Gastrocnemius medialis (tissue), 4 donors: ENCODE data around the gene COBL. TPM values are rescaled to one million over a fixed set of nuclear protein-coding genes. Genes with fewer than 3 reads are reported as not detected.

Source experiments
- ATAC-seq, 2 donors: fragments of 150-250 bp; one replicate each; pipeline ENCODE4 v1.9.1; 2016
- DNase-seq, 2 donors: peaks; one replicate each; pipeline ENCODE4 v3.0.0-alpha.2; 2019
- H3K27ac ChIP-seq, 4 donors: fragments of 200-600 bp; sonication (generic); 1 replicate in 1 of 4; 2 replicates in 3 of 4; pipeline ENCODE4 v1.5.1; 2016 to 2018; ENCODE audit warnings: mild to moderate bottlenecking in 2 of 4, moderate library complexity in 1 of 4
- H3K27me3 ChIP-seq, 3 donors: fragments of 200-600 bp; sonication (generic) in 2 of 3; 1 replicate in 1 of 3; 2 replicates in 2 of 3; pipeline versions ENCODE4 v1.5.1 to v1.6.0; 2016 to 2019; ENCODE audit warnings: mild to moderate bottlenecking in 1 of 3, moderate library complexity in 1 of 3
- H3K36me3 ChIP-seq, 2 donors: fragments of 200-600 bp; sonication (generic) in 1 of 2; one replicate each; pipeline ENCODE4 v1.5.1; 2017 to 2018
- H3K4me1 ChIP-seq, 2 donors: fragments of 200-600 bp; sonication (generic) in 1 of 2; one replicate each; pipeline ENCODE4 v1.5.1; 2016 to 2017; ENCODE audit warnings: mild to moderate bottlenecking in 2 of 2
- H3K4me3 ChIP-seq, 4 donors: fragments of 200-600 bp; sonication (generic) in 3 of 4; 1 replicate in 1 of 4; 2 replicates in 3 of 4; pipeline ENCODE4 v1.5.1; 2016 to 2019; ENCODE audit warnings: mild to moderate bottlenecking in 2 of 4
- H3K9me3 ChIP-seq, 3 donors: fragments of 200-600 bp; sonication (generic) in 2 of 3; 1 replicate in 1 of 3; 2 replicates in 2 of 3; pipeline ENCODE4 v1.5.1; 2016 to 2019
- CTCF ChIP-seq, 5 experiments: fragments of 450-650 bp in 3 of 5; fragments of 200-600 bp in 2 of 5; sonication (generic) in 2 of 5; IDR thresholded peaks in 4 of 5; conservative IDR thresholded peaks in 1 of 5; 1 replicate in 4 of 5; 2 replicates in 1 of 5; pipeline ENCODE4 v1.5.1; 2016 to 2019; ENCODE audit warnings: antibody characterized with exemption in 5 of 5, mild to moderate bottlenecking in 3 of 5, moderate library complexity in 3 of 5
- POLR2A ChIP-seq, 2 donors: fragments of 450-650 bp; IDR thresholded peaks; one replicate each; pipeline ENCODE4 v1.6.1; 2017; ENCODE audit warnings: antibody characterized with exemption in 2 of 2, mild to moderate bottlenecking in 2 of 2, moderate library complexity in 2 of 2
- in situ Hi-C, 4 donors: fragments of 200-750 bp; cut with MboI; loops; one replicate each; pipeline versions ENCODE4 v1.15.0 to v1.8.0; 2017; ENCODE audit warnings: low sequenced_read_pairs in 4 of 4
- intact Hi-C: fragments of 100-400 bp; cut with DNase I; formaldehyde crosslinking; loops from one replicate; pipeline ENCODE4 v1.15.1; 2023; ENCODE audit warnings: low total_unique reads
- total RNA-seq, 4 donors: library from RNA; depleted of rRNA; stranded (reverse); fragments of >200 nt; gene quantifications; one replicate each; pipeline versions ENCODE4 v1.1.0 to v1.2.3, GENCODE V29; 2016

COBL gene
- total RNA-seq, 4 donors from 2014 or later = 82.1 to 170 (median 124) TPM

- no peak overlapping the region for H3K4me3 ChIP-seq
- H3K27ac ChIP-seq = peak overlapping the region; percentile 15 to 55 (median 42)
- no peaks in the 10 kb centered on the region for H3K27me3 ChIP-seq
- ATAC-seq (no peak), DNase-seq (no peak)
- no peaks in the 10 kb centered on the region for H3K9me3 ChIP-seq
- H3K4me1 ChIP-seq = peaks cover 15 to 45% of the 10 kb centered on the region in 2 donors
- in situ Hi-C loops = no loop called here
- intact Hi-C loops = no loop called here
- TF ChIP-seq POLR2A (IDR thresholded peaks at IDR 0.05) (no peak), CTCF (IDR thresholded peaks at IDR 0.05 in 4 of 5, conservative IDR thresholded peaks at IDR 0.05 in 1 of 5) (no peak)
- H3K36me3 ChIP-seq = no peaks in the 10 kb centered on the region
Measured at GRCh38 chr7:51295440-51296245, 21.0 kb downstream of the COBL start.

DNA sequence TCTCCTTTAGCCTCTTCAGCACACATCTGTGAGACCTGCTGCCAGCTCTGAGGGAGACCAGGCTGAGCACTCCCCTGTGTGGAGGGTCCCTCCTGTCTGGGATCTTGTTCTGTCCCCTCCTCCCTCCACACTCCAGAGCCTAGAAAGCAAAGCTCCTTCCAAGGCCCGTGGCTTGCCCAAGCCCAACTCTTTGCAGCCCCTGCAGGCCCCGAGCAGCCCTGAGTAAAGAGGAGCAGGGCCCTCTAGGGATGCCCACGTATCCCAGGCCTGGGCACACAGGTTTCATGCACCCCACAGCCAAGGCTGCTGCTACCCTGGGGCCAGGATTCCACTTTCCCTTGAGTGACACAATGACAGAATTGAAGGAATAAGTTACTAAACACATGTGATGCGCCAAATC is 24.0 kb downstream of the COBL start:
- H3K4me1 ChIP-seq = peaks cover 35 to 61% of the 10 kb centered on the region in 2 donors

GRCh38 chr7:51290702-51291540 is 25.7 kb downstream of the COBL start:
- in situ Hi-C loops = no loop called here
- DNase-seq = no peak
- TF ChIP-seq POLR2A (IDR thresholded peaks at IDR 0.05) = no peak
- no peak for TF ChIP-seq CTCF (IDR thresholded peaks at IDR 0.05 in 4 of 5, conservative IDR thresholded peaks at IDR 0.05 in 1 of 5)
- H3K9me3 ChIP-seq = no peaks in the 10 kb centered on the region
- H3K36me3 ChIP-seq = no peaks in the 10 kb centered on the region
- H3K4me1 ChIP-seq = peaks cover 39 to 58% of the 10 kb centered on the region in 2 donors
- H3K27ac ChIP-seq = peak overlapping the region; percentile 79 to 88 (median 84)
- intact Hi-C loops = no loop called here
- H3K4me3 ChIP-seq = no peak overlapping the region
- H3K27me3 ChIP-seq = no peaks in the 10 kb centered on the region
- ATAC-seq = no peak

More for the DNA sequence above, 24.0 kb downstream of the COBL start:
- Histone ChIP-seq H3K27me3 (no peaks in the 10 kb centered on the region), H3K4me3 (no peak overlapping the region), H3K9me3 (no peaks in the 10 kb centered on the region), H3K27ac (peak overlapping the region; percentile 31 to 42 (median 34)), H3K36me3 (no peaks in the 10 kb centered on the region)
- no peak for DNase-seq
- intact Hi-C loops (no loop called here), in situ Hi-C loops (no loop called here)
- ATAC-seq = no peak
- TF ChIP-seq POLR2A (IDR thresholded peaks at IDR 0.05) = no peak
- TF ChIP-seq CTCF (IDR thresholded peaks at IDR 0.05 in 4 of 5, conservative IDR thresholded peaks at IDR 0.05 in 1 of 5) = no peak

GRCh38 chr7:51290304-51290637 is 26.3 kb downstream of the COBL start:
- in situ Hi-C loops (no loop called here), intact Hi-C loops (no loop called here)
- Histone ChIP-seq H3K4me3 (no peak overlapping the region), H3K27ac (peak overlapping the region; percentile 79 to 88 (median 84)), H3K27me3 (no peaks in the 10 kb centered on the region), H3K36me3 (no peaks in the 10 kb centered on the region), H3K4me1 (peaks cover 41 to 55% of the 10 kb centered on the region in 2 donors), H3K9me3 (no peaks in the 10 kb centered on the region)
- DNase-seq (no peak), ATAC-seq (no peak)
- no peak for TF ChIP-seq CTCF (IDR thresholded peaks at IDR 0.05 in 4 of 5, conservative IDR thresholded peaks at IDR 0.05 in 1 of 5)
- no peak for TF ChIP-seq POLR2A (IDR thresholded peaks at IDR 0.05)
